Measurements from ENCODE around the gene GDPGP1. TPM values are rescaled to one million over a fixed set of nuclear protein-coding genes. Genes with fewer than 3 reads are reported as not detected.

Gene GDPGP1
- total RNA-seq, 1 donor from 2014 or later = 4.1 TPM

DNA sequence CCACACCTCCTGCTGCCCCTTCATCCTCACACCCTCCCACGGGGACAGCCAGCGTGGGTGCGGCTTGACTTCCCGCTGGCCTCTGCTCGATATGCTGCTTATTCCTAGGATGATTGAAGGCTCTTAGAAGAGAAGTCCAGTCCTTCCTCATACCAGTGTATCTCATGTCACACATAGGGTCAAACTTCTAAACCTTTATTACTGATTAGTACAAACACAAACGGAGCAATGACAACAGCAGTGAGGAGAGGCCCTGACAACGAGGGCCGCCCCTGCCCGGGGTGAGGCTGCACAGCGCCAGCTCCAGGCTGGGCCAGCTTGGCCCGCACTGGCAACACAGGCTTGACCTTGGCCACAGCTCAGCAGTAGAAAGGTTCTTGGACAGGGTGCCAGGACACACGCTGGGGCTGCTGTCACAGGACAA, 3.9 kb upstream of the GDPGP1 start:
- Mint-ChIP-seq H3K4me3 (ENCODE audit: unreplicated experiment) (no peak overlapping the region), H3K36me3 (ENCODE audit: low read depth, unreplicated experiment) (peaks cover 8% of the 10 kb centered on the region), H3K27me3 (ENCODE audit: low read depth, unreplicated experiment) (no peaks in the 10 kb centered on the region), H3K4me1 (ENCODE audit: low read depth, unreplicated experiment) (peaks cover 9% of the 10 kb centered on the region), H3K27ac (ENCODE audit: unreplicated experiment) (no peak overlapping the region), H3K9me3 (ENCODE audit: unreplicated experiment) (no peaks in the 10 kb centered on the region)
- peaks cover 21% of the 10 kb centered on the region for H4K20me1 ChIP-seq (ENCODE audit: insufficient read depth, low read length)
- no peaks in the 10 kb centered on the region for H3K9me3 ChIP-seq (ENCODE audit: insufficient read depth, low read depth, low read length)
- H2AFZ ChIP-seq (ENCODE audit: low read depth, low read length) = no peak overlapping the region
- no peak overlapping the region for H3K4me2 ChIP-seq (ENCODE audit: low read length)
- TF ChIP-seq, protein P1, sequence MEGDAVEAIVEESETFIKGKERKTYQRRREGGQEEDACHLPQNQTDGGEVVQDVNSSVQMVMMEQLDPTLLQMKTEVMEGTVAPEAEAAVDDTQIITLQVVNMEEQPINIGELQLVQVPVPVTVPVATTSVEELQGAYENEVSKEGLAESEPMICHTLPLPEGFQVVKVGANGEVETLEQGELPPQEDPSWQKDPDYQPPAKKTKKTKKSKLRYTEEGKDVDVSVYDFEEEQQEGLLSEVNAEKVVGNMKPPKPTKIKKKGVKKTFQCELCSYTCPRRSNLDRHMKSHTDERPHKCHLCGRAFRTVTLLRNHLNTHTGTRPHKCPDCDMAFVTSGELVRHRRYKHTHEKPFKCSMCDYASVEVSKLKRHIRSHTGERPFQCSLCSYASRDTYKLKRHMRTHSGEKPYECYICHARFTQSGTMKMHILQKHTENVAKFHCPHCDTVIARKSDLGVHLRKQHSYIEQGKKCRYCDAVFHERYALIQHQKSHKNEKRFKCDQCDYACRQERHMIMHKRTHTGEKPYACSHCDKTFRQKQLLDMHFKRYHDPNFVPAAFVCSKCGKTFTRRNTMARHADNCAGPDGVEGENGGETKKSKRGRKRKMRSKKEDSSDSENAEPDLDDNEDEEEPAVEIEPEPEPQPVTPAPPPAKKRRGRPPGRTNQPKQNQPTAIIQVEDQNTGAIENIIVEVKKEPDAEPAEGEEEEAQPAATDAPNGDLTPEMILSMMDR (IDR thresholded peaks at IDR 0.05; ENCODE audit: insufficient read depth, low read depth, low read length) = no peak
- no peak for TF ChIP-seq EZH2 (IDR thresholded peaks at IDR 0.05; ENCODE audit: insufficient read depth, low read length)
- no peak overlapping the region for H3K27ac ChIP-seq (ENCODE audit: low read depth, low read length)
- H3K4me1 ChIP-seq (ENCODE audit: insufficient read depth, low read length) = peaks cover 9% of the 10 kb centered on the region
- H3K79me2 ChIP-seq (ENCODE audit: insufficient read depth, low read length) = peaks cover 20% of the 10 kb centered on the region
- no peak overlapping the region for H3K9ac ChIP-seq (ENCODE audit: low read length)
- DNase-seq (ENCODE audit: low read depth) (no peak), FAIRE-seq (no peak)
- H3K36me3 ChIP-seq (ENCODE audit: insufficient read depth, low read length) = peaks cover 8% of the 10 kb centered on the region
- H3K4me3 ChIP-seq (ENCODE audit: insufficient read depth, low read depth, low read length) = no peak overlapping the region
- H3K27me3 ChIP-seq (ENCODE audit: insufficient read depth, low read length) = no peaks in the 10 kb centered on the region

DNA sequence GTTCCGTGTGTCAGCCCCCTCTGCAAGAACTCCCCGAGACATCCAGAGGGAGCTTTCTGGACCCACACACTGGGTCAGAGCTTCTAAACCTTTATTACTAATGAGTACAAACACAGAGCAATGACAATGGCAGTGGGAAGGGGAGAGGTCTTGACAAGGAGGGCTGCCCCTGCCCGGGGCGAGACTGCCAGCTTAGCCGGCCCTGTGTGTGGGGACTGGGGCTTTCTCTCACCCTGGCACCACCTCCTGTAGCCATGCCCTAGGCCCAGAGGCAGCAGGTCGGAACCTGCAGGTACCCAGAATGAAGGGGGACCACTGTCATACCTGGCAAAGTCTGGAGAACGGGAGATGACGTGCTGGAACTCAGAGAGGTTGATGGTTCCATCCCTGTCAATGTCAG, 3.4 kb upstream of the GDPGP1 start:
- H3K4me1 ChIP-seq (ENCODE audit: insufficient read depth, low read length) = peaks cover 9% of the 10 kb centered on the region

More for the DNA sequence above, 3.4 kb upstream of the GDPGP1 start:
- Mint-ChIP-seq H3K4me1 (ENCODE audit: low read depth, unreplicated experiment) (peaks cover 9% of the 10 kb centered on the region), H3K9me3 (ENCODE audit: unreplicated experiment) (no peaks in the 10 kb centered on the region), H3K36me3 (ENCODE audit: low read depth, unreplicated experiment) (peaks cover 8% of the 10 kb centered on the region), H3K27me3 (ENCODE audit: low read depth, unreplicated experiment) (no peaks in the 10 kb centered on the region), H3K4me3 (ENCODE audit: unreplicated experiment) (no peak overlapping the region), H3K27ac (ENCODE audit: unreplicated experiment) (no peak overlapping the region)
- Histone ChIP-seq H2AFZ (ENCODE audit: low read depth, low read length) (no peak overlapping the region), H4K20me1 (ENCODE audit: insufficient read depth, low read length) (peaks cover 21% of the 10 kb centered on the region), H3K4me2 (ENCODE audit: low read length) (no peak overlapping the region), H3K27ac (ENCODE audit: low read depth, low read length) (no peak overlapping the region), H3K36me3 (ENCODE audit: insufficient read depth, low read length) (peaks cover 8% of the 10 kb centered on the region), H3K4me3 (ENCODE audit: insufficient read depth, low read depth, low read length) (no peak overlapping the region), H3K9me3 (ENCODE audit: insufficient read depth, low read depth, low read length) (no peaks in the 10 kb centered on the region), H3K79me2 (ENCODE audit: insufficient read depth, low read length) (peaks cover 20% of the 10 kb centered on the region), H3K9ac (ENCODE audit: low read length) (no peak overlapping the region), H3K27me3 (ENCODE audit: insufficient read depth, low read length) (no peaks in the 10 kb centered on the region)
- FAIRE-seq (no peak), DNase-seq (ENCODE audit: low read depth) (no peak)
- no peak for TF ChIP-seq EZH2 (IDR thresholded peaks at IDR 0.05; ENCODE audit: insufficient read depth, low read length)
- TF ChIP-seq, protein P1 (IDR thresholded peaks at IDR 0.05; ENCODE audit: insufficient read depth, low read depth, low read length) = no peak
